Measurements from ENCODE around the gene RASSF7. TPM values are rescaled to one million over a fixed set of nuclear protein-coding genes. Genes with fewer than 3 reads are reported as not detected.

Gene RASSF7
- total and polyA plus RNA-seq, 10 of the 15 experiments (the other 5 are each of a cell fraction or from before 2014, with no cell fraction given) = 0.39 to 29.7 (median 13.2) TPM

DNA sequence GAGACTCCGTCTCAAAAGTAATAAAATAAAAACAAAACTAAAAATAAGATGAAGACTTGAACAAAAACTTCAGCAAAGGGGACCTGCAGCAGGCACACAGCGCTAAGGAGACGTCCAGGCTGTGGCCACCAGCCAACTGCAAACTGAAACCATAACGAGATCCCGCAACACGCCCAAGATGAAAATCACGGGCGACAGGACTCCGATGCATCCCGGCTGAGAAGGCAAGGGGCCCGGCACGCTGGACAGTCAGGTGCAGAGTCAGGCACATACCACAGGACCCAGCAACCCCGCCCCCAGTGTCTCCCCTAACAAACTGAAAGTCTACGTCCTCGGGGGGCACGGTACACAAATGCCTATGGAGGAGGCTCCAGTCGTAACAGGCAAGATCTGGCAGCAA is 34.6 kb upstream of the RASSF7 start (continued):
- TF ChIP-seq SMARCA5 (IDR thresholded peaks at IDR 0.05) = no peak
- no peak for TF ChIP-seq TCF7 (IDR thresholded peaks at IDR 0.05; ENCODE audit: borderline replicate concordance)
- TF ChIP-seq RCOR1 (conservative IDR thresholded peaks at IDR 0.05; ENCODE audit: low read depth, low read length) = no peak
- TF ChIP-seq BCL11A (IDR thresholded peaks at IDR 0.05; ENCODE audit: low read depth, low read length) = no peak
- no peak for TF ChIP-seq HDAC2 (IDR thresholded peaks at IDR 0.05)
- no peak for TF ChIP-seq RUNX3 (IDR thresholded peaks at IDR 0.05; ENCODE audit: low read length)

GRCh38 chr11:528166-528814 is 32.5 kb upstream of the RASSF7 start:
- ChIA-PET SMC1A (ENCODE audit: uncharacterized antibody, unreplicated experiment) (no interaction called here), CTCF (no interaction called here), POLR2A (interaction anchor here (1.0 kb wide), 1 partner anchor 193 kb away, joined by 5 read pairs; no protein-coding TSS in a partner anchor), RAD21 (ENCODE audit: unreplicated experiment) (no interaction called here)
- 76% methylated on average over 30 of the region's 30 CpGs for WGBS (ENCODE audit: insufficient coverage, insufficient replicate concordance, low lambda C conversion rate, missing lambda C conversion rate)
- H3K9me3 ChIP-seq (replicated peaks; ENCODE audit: control insufficient read depth, insufficient read depth, low read length) = no peaks in the 10 kb centered on the region
- intact Hi-C loops (cut with micrococcal nuclease; ENCODE audit: unreplicated experiment) = no loop called here
- H3K36me3 ChIP-seq (ENCODE audit: control insufficient read depth in 2 of 2, insufficient read depth in 2 of 2, low read length in 1 of 2) = peaks cover 0 to 10% of the 10 kb centered on the region in 2 experiments; a peak in 2 of 4 replicates
- no TSS peak for BruUV-seq (replicated peaks)
- H3K4me2 ChIP-seq (ENCODE audit: control insufficient read depth, insufficient read depth) = no peak overlapping the region
- ATAC-seq (no peak), DNase-seq (ENCODE audit: low read depth, low spot score) (no peak), FAIRE-seq (no peak)
- in situ Hi-C loops (cut with MboI) = no loop called here
- H3K4me3 ChIP-seq = no peak overlapping the region
- H2AFZ ChIP-seq (ENCODE audit: control insufficient read depth, low read depth, low read length) = no peak overlapping the region
- no peaks in the 10 kb centered on the region for H3K79me2 ChIP-seq (ENCODE audit: control insufficient read depth, insufficient read depth, low read length)
- TF ChIP-seq CEBPZ (IDR thresholded peaks at IDR 0.05; ENCODE audit: low read depth, low read length) (no peak), MYC (IDR thresholded peaks at IDR 0.05; ENCODE audit: insufficient read depth, insufficient read length, insufficient replicate concordance, low read length, severe bottlenecking) (no peak), SMAD1 (IDR thresholded peaks at IDR 0.05; ENCODE audit: low read depth, partially characterized antibody) (no peak), HDAC2 (IDR thresholded peaks at IDR 0.05) (no peak), MEF2A (IDR thresholded peaks at IDR 0.05; ENCODE audit: insufficient read depth, low read depth, low read length) (no peak), E2F8 (IDR thresholded peaks at IDR 0.05; ENCODE audit: low read depth, partially characterized antibody) (no peak), EGR1 (IDR thresholded peaks at IDR 0.05; ENCODE audit: borderline replicate concordance in 1 of 2, low read depth in 2 of 2, low read length in 2 of 2) (no peak)
- TF ChIP-seq, protein P1, sequence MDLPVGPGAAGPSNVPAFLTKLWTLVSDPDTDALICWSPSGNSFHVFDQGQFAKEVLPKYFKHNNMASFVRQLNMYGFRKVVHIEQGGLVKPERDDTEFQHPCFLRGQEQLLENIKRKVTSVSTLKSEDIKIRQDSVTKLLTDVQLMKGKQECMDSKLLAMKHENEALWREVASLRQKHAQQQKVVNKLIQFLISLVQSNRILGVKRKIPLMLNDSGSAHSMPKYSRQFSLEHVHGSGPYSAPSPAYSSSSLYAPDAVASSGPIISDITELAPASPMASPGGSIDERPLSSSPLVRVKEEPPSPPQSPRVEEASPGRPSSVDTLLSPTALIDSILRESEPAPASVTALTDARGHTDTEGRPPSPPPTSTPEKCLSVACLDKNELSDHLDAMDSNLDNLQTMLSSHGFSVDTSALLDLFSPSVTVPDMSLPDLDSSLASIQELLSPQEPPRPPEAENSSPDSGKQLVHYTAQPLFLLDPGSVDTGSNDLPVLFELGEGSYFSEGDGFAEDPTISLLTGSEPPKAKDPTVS (IDR thresholded peaks at IDR 0.05; ENCODE audit: low read depth, low read length) = no peak
- TF ChIP-seq, protein P2, sequence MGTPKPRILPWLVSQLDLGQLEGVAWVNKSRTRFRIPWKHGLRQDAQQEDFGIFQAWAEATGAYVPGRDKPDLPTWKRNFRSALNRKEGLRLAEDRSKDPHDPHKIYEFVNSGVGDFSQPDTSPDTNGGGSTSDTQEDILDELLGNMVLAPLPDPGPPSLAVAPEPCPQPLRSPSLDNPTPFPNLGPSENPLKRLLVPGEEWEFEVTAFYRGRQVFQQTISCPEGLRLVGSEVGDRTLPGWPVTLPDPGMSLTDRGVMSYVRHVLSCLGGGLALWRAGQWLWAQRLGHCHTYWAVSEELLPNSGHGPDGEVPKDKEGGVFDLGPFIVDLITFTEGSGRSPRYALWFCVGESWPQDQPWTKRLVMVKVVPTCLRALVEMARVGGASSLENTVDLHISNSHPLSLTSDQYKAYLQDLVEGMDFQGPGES (IDR thresholded peaks at IDR 0.05) = no peak
- H4K20me1 ChIP-seq (ENCODE audit: control insufficient read depth, insufficient read depth) = no peaks in the 10 kb centered on the region
- no peak overlapping the region for H3K9ac ChIP-seq (ENCODE audit: control insufficient read depth, insufficient read depth, low read length)
- H3K4me1 ChIP-seq (ENCODE audit: control insufficient read depth, insufficient read depth, low read length) = no peaks in the 10 kb centered on the region
- H3K27ac ChIP-seq (ENCODE audit: control insufficient read depth, insufficient read depth) = no peak overlapping the region
- H3K27me3 ChIP-seq (replicated peaks in 1 of 2; ENCODE audit: control insufficient read depth in 2 of 2, insufficient read depth in 2 of 2, low read length in 1 of 2) = no peaks in the 10 kb centered on the region

All from GM12878 (cell line).